SK-N-SH (cell line): ENCODE measurements around the gene TAB2. TPM values are rescaled to one million over a fixed set of nuclear protein-coding genes. Genes with fewer than 3 reads are reported as not detected.

ENCODE experiments used
- CTCF ChIA-PET: fragments of 300-600, 350-600 bp; formaldehyde crosslinking; extraction: SDS; loops from one replicate; lab custom pipeline; 2021; lab: Yijun Ruan, JAX
- POLR2A ChIA-PET: fragments of 350-600 bp; sonication (Branson Sonifier 250); formaldehyde crosslinking; extraction: SDS; loops from one replicate; lab custom pipeline; 2020; ENCODE audit warnings: antibody characterized with exemption, inconsistent platforms; lab: Yijun Ruan, JAX
- DNase-seq: peaks from one replicate; pipeline ENCODE4 v3.0.0; 2012
- H2AFZ ChIP-seq: fragments of 200-600 bp; sonication (generic); 2 replicates; pipeline ENCODE4 v1.8.1; 2016; ENCODE audit warnings: antibody characterized with exemption, mild to moderate bottlenecking, low read depth
- H3F3A ChIP-seq: fragments of 200-600 bp; sonication (generic); replicated peaks from 2 replicates; pipeline ENCODE3; 2016; ENCODE audit warnings: antibody characterized with exemption, mild to moderate bottlenecking; ENCODE audit not compliant: insufficient read depth
- H3K27ac ChIP-seq, 2 experiments: fragments of 200-500 bp in 1 of 2; fragments of 200-600 bp in 1 of 2; sonication (Bioruptor generic) in 1 of 2; sonication (generic), shearing (Covaris generic) in 1 of 2; 2 replicates each; pipeline versions ENCODE4 v1.5.1 to v1.6.1; 2014 to 2016; ENCODE audit warnings: low read depth in 2 of 2, inconsistent platforms in 1 of 2, low read length in 1 of 2, mild to moderate bottlenecking in 1 of 2, mixed read lengths in 1 of 2
- H3K27me3 ChIP-seq: fragments of 200-600 bp; sonication (generic), shearing (Covaris generic); 2 replicates; pipeline ENCODE4 v1.6.1; 2016; ENCODE audit warnings: mixed run types; ENCODE audit not compliant: insufficient read depth
- H3K36me3 ChIP-seq, 2 experiments: fragments of 200-500 bp in 1 of 2; fragments of 200-600 bp in 1 of 2; sonication (Bioruptor generic) in 1 of 2; sonication (generic) in 1 of 2; replicated peaks in 1 of 2; 2 replicates each; pipeline versions ENCODE3 to v1.5.1; 2014 to 2016; ENCODE audit warnings: low read length in 1 of 2, mild to moderate bottlenecking in 1 of 2; ENCODE audit not compliant: insufficient read depth in 2 of 2, control insufficient read depth in 1 of 2
- H3K4me1 ChIP-seq, 2 experiments: fragments of 200-500 bp in 1 of 2; fragments of 200-600 bp in 1 of 2; sonication (Bioruptor generic) in 1 of 2; sonication (generic), shearing (Covaris generic) in 1 of 2; 2 replicates each; pipeline versions ENCODE4 v1.5.1 to v1.6.1; 2014 to 2016; ENCODE audit warnings: low read depth in 1 of 2, low read length in 1 of 2, mixed run types in 1 of 2; ENCODE audit not compliant: insufficient read depth in 2 of 2, control insufficient read depth in 1 of 2
- H3K4me2 ChIP-seq: fragments of 200-600 bp; sonication (generic), shearing (Covaris generic); 2 replicates; pipeline ENCODE4 v1.6.1; 2017; ENCODE audit warnings: mixed run types
- H3K4me3 ChIP-seq, 2 experiments: fragments of 200-500 bp in 1 of 2; fragments of 200-600 bp in 1 of 2; sonication (Bioruptor generic) in 1 of 2; sonication (generic), shearing (Covaris generic) in 1 of 2; 2 replicates each; pipeline versions ENCODE4 v1.5.1 to v1.8.1; 2014 to 2016; ENCODE audit warnings: low read depth in 2 of 2, inconsistent platforms in 1 of 2, low read length in 1 of 2, mild to moderate bottlenecking in 1 of 2, mixed read lengths in 1 of 2, moderate library complexity in 1 of 2
- H3K79me2 ChIP-seq: fragments of 200-600 bp; sonication (generic); 2 replicates; pipeline ENCODE4 v1.8.1; 2017; ENCODE audit warnings: mild to moderate bottlenecking; ENCODE audit not compliant: insufficient read depth
- H3K9ac ChIP-seq: fragments of 200-600 bp; sonication (generic); 2 replicates; pipeline ENCODE4 v1.6.1; 2017; ENCODE audit warnings: mixed run types
- H3K9me2 ChIP-seq: fragments of 200-600 bp; sonication (generic); 2 replicates; pipeline ENCODE4 v1.6.1; 2017; ENCODE audit warnings: mixed run types
- H3K9me3 ChIP-seq: fragments of 200-600 bp; sonication (generic); 2 replicates; pipeline ENCODE4 v1.6.1; 2017; ENCODE audit warnings: mixed run types, mild to moderate bottlenecking, moderate library complexity
- H4K20me1 ChIP-seq: fragments of 200-600 bp; sonication (generic); 2 replicates; pipeline ENCODE4 v1.6.1; 2017; ENCODE audit warnings: mild to moderate bottlenecking, mixed run types; ENCODE audit not compliant: insufficient read depth
- CHD2 ChIP-seq: fragments of 150-350 bp; IDR thresholded peaks from 2 replicates; pipeline ENCODE4 v1.6.1; 2018; ENCODE audit warnings: low read length; ENCODE audit not compliant: partially characterized antibody
- CTCF ChIP-seq: fragments of 200-600 bp; sonication (generic); IDR thresholded peaks from 2 replicates; pipeline ENCODE4 v1.6.1; 2017; ENCODE audit warnings: antibody characterized with exemption, mild to moderate bottlenecking, moderate library complexity
- ELF1 ChIP-seq: IDR thresholded peaks from 2 replicates; pipeline ENCODE4 v1.4.0; 2012
- EZH2phosphoT487 ChIP-seq: fragments of 200-600 bp; sonication (generic); IDR thresholded peaks from 2 replicates; pipeline ENCODE4 v1.6.1; 2017; ENCODE audit warnings: low read depth, mixed run types, mild to moderate bottlenecking, antibody characterized with exemption, moderate library complexity, borderline replicate concordance
- FOSL2 ChIP-seq: IDR thresholded peaks from 2 replicates; pipeline ENCODE4 v1.4.0; 2012; ENCODE audit warnings: low read depth, mild to moderate bottlenecking, moderate library complexity, borderline replicate concordance
- FOXM1 ChIP-seq: IDR thresholded peaks from 2 replicates; pipeline ENCODE4 v1.4.0; 2012; ENCODE audit warnings: low read depth, mild to moderate bottlenecking
- IRF3 ChIP-seq: fragments of 150-350 bp; IDR thresholded peaks from 2 replicates; pipeline ENCODE4 v1.6.1; 2016; ENCODE audit warnings: mild to moderate bottlenecking, low read depth, low read length
- MAX ChIP-seq: IDR thresholded peaks from 2 replicates; pipeline ENCODE4 v1.4.0; 2012; ENCODE audit warnings: low read depth
- MXI1 ChIP-seq: IDR thresholded peaks from 2 replicates; pipeline ENCODE4 v1.6.1; 2012; ENCODE audit warnings: mild to moderate bottlenecking, low read depth, low read length, improper control_type of control experiment
- NRF1 ChIP-seq: IDR thresholded peaks from 2 replicates; pipeline ENCODE4 v1.6.1; 2012; ENCODE audit warnings: low read depth, mild to moderate bottlenecking, low read length
- POLR2AphosphoS5 ChIP-seq: IDR thresholded peaks from 2 replicates; pipeline ENCODE4 v1.6.1; 2012; ENCODE audit warnings: low read depth, low read length
- RAD21 ChIP-seq: IDR thresholded peaks from 2 replicates; pipeline ENCODE4 v1.6.1; 2012; ENCODE audit warnings: mild to moderate bottlenecking, low read length
- REST ChIP-seq: IDR thresholded peaks from 2 replicates; pipeline ENCODE4 v1.6.1; 2012; ENCODE audit warnings: mild to moderate bottlenecking, low read depth, low read length, moderate library complexity
- RXRA ChIP-seq: IDR thresholded peaks from 2 replicates; pipeline ENCODE4 v1.4.0; 2012; ENCODE audit warnings: low read depth, mild to moderate bottlenecking, borderline replicate concordance
- SMC3 ChIP-seq: IDR thresholded peaks from 2 replicates; pipeline ENCODE4 v1.6.1; 2012; ENCODE audit warnings: low read depth, low read length, improper control_type of control experiment
- TEAD4 ChIP-seq: IDR thresholded peaks from 2 replicates; pipeline ENCODE4 v1.4.0; 2012; ENCODE audit warnings: mild to moderate bottlenecking, borderline replicate concordance; ENCODE audit not compliant: insufficient read depth
- ZBTB33 ChIP-seq: IDR thresholded peaks from 2 replicates; pipeline ENCODE4 v1.4.0; 2012; ENCODE audit warnings: low read depth, borderline replicate concordance
- WGBS: methylation state at CpG from one replicate; pipeline ENCODE4 v1.1.6; 2017; ENCODE audit warnings: low lambda C conversion rate; 5-methylcytosine and 5-hydroxymethylcytosine counted together
- polyA plus RNA-seq, 3 experiments: library from polyadenylated mRNA; depleted of rRNA; stranded (reverse); fragments of >200 nt; gene quantifications; 2 replicates each; pipeline ENCODE4 v1.2.3, GENCODE V29; 2012

Gene TAB2
- polyA plus RNA-seq, 1 of the 3 experiments (the other 2 are of a cell fraction) = 24.4 TPM

- H3F3A ChIP-seq = peaks cover 17% of the 10 kb centered on the region
- peaks cover 0 to 20% of the 10 kb centered on the region in 2 experiments for H3K36me3 ChIP-seq
- no peaks in the 10 kb centered on the region for H3K9me3 ChIP-seq
- DNase-seq = no peak
- ChIA-PET CTCF (no interaction called here), POLR2A (no interaction called here)
- H3K9me2 ChIP-seq = no peaks in the 10 kb centered on the region
- no peak overlapping the region for H3K27ac ChIP-seq
- 89% methylated on average over 3 of the region's 3 CpGs for WGBS
- H3K4me2 ChIP-seq = no peak overlapping the region
- no peaks in the 10 kb centered on the region for H3K27me3 ChIP-seq
- peaks cover 0 to 2% of the 10 kb centered on the region in 2 experiments; a peak in 1 of 4 replicates for H3K4me1 ChIP-seq
- H3K79me2 ChIP-seq = peaks cover 100% of the 10 kb centered on the region
- no peak overlapping the region for H2AFZ ChIP-seq
- no peak for TF ChIP-seq RXRA
- TF ChIP-seq FOSL2 = no peak
- no peak for TF ChIP-seq NRF1
- H4K20me1 ChIP-seq = peaks cover 95% of the 10 kb centered on the region
- H3K9ac ChIP-seq = no peak overlapping the region
- H3K4me3 ChIP-seq = no peak overlapping the region
These were observed 43.0 kb downstream of the TAB2 start for GRCh38 chr6:149360536-149360935.

- peaks cover 98% of the 10 kb centered on the region for H4K20me1 ChIP-seq
- 92% methylated on average over 5 of the region's 5 CpGs for WGBS
- H3K4me3 ChIP-seq = no peak overlapping the region
These were observed 44.8 kb downstream of the TAB2 start for GRCh38 chr6:149362289-149362688.

More at GRCh38 chr6:149362289-149362688, 44.8 kb downstream of the TAB2 start:
- no peaks in the 10 kb centered on the region for H3K27me3 ChIP-seq
- H3K36me3 ChIP-seq = peaks cover 0 to 20% of the 10 kb centered on the region in 2 experiments
- H3K79me2 ChIP-seq = peaks cover 100% of the 10 kb centered on the region
- ChIA-PET CTCF (no interaction called here), POLR2A (no interaction called here)
- no peak for DNase-seq
- H3F3A ChIP-seq = peaks cover 17% of the 10 kb centered on the region
- H3K4me1 ChIP-seq = peaks cover 0 to 2% of the 10 kb centered on the region in 2 experiments; a peak in 2 of 4 replicates
- no peak for TF ChIP-seq CTCF
- TF ChIP-seq SMC3 = no peak
- no peak for TF ChIP-seq MAX
- no peak for TF ChIP-seq POLR2AphosphoS5
- no peak for TF ChIP-seq NRF1
- no peak for TF ChIP-seq RAD21
- TF ChIP-seq ZBTB33 = no peak
- no peak for TF ChIP-seq EZH2phosphoT487
- no peak for TF ChIP-seq REST
- no peak for TF ChIP-seq MXI1
- no peak for TF ChIP-seq CHD2
- no peak for TF ChIP-seq ELF1
- no peak for TF ChIP-seq IRF3
- TF ChIP-seq TEAD4 = no peak
- TF ChIP-seq FOXM1 = no peak
- TF ChIP-seq, all 33 proteins: peak for 0
- no peaks in the 10 kb centered on the region for H3K9me3 ChIP-seq
- no peak overlapping the region for H3K9ac ChIP-seq
- no peak overlapping the region for H3K4me2 ChIP-seq
- no peak overlapping the region for H3K27ac ChIP-seq
- H3K9me2 ChIP-seq = no peaks in the 10 kb centered on the region
- H2AFZ ChIP-seq = no peak overlapping the region
